Dendritic cell treated with granulocyte-macrophage colony-stimulating factor and Interleukin-4, amounts not matched to agents 40 ng/mL and 50 ng/mL, for 4 days (primary cell): Measurements from ENCODE around the gene FLT1.

Source experiments
- H3K27ac Mint-ChIP-seq: one replicate; pipeline ENCODE4 v1.8.0; 2022; ENCODE audit warnings: mild to moderate bottlenecking, mixed read lengths
- H3K27me3 Mint-ChIP-seq: one replicate; pipeline ENCODE4 v1.8.0; 2022; ENCODE audit warnings: mild to moderate bottlenecking, mixed read lengths
- H3K36me3 Mint-ChIP-seq: one replicate; pipeline ENCODE4 v1.8.0; 2022; ENCODE audit warnings: low read depth, mixed read lengths
- H3K4me1 Mint-ChIP-seq: one replicate; pipeline ENCODE4 v1.8.0; 2022; ENCODE audit warnings: low read depth, mixed read lengths
- H3K4me3 Mint-ChIP-seq: one replicate; pipeline ENCODE4 v1.8.0; 2022; ENCODE audit warnings: mild to moderate bottlenecking, moderate library complexity, mixed read lengths
- H3K9me3 Mint-ChIP-seq: one replicate; pipeline ENCODE4 v1.8.0; 2022; ENCODE audit warnings: mixed read lengths
- intact Hi-C: fragments of 100-400 bp; cut with micrococcal nuclease; formaldehyde crosslinking; loops from one replicate; pipeline ENCODE4 v1.15.0; 2022

FLT1 gene

GRCh38 chr13:28503182-28503967, 8.4 kb upstream of the FLT1 start:
- peaks cover 45% of the 10 kb centered on the region for H3K27me3 Mint-ChIP-seq
- H3K9me3 Mint-ChIP-seq: no peaks in the 10 kb centered on the region
- intact Hi-C loops: no loop called here
- no peak overlapping the region for H3K4me3 Mint-ChIP-seq
- H3K27ac Mint-ChIP-seq: no peak overlapping the region
- H3K36me3 Mint-ChIP-seq: no peaks in the 10 kb centered on the region
- H3K4me1 Mint-ChIP-seq: peaks cover 17% of the 10 kb centered on the region

GRCh38 chr13:28501547-28501946, 6.6 kb upstream of the FLT1 start:
- Mint-ChIP-seq H3K27me3 (peaks cover 52% of the 10 kb centered on the region), H3K36me3 (no peaks in the 10 kb centered on the region), H3K4me3 (no peak overlapping the region), H3K4me1 (peaks cover 18% of the 10 kb centered on the region), H3K27ac (peak overlapping the region; percentile 5), H3K9me3 (no peaks in the 10 kb centered on the region)
- intact Hi-C loops: no loop called here

- no peaks in the 10 kb centered on the region for H3K9me3 Mint-ChIP-seq
- no peak overlapping the region for H3K4me3 Mint-ChIP-seq
- intact Hi-C loops: loop anchor here (5.0 kb wide), 1 partner anchor 33 kb away; no protein-coding TSS in a partner anchor
- H3K4me1 Mint-ChIP-seq: peaks cover 16% of the 10 kb centered on the region
- H3K27me3 Mint-ChIP-seq: peaks cover 67% of the 10 kb centered on the region
- no peak overlapping the region for H3K27ac Mint-ChIP-seq
- H3K36me3 Mint-ChIP-seq: no peaks in the 10 kb centered on the region
These were observed 4.7 kb upstream of the FLT1 start for GRCh38 chr13:28499609-28500008.

- intact Hi-C loops: loop anchor here (5.0 kb wide), 1 partner anchor 34 kb away; no protein-coding TSS in a partner anchor
- peaks cover 24% of the 10 kb centered on the region for H3K4me1 Mint-ChIP-seq
- H3K27me3 Mint-ChIP-seq: peaks cover 67% of the 10 kb centered on the region
- H3K36me3 Mint-ChIP-seq: no peaks in the 10 kb centered on the region
- H3K4me3 Mint-ChIP-seq: no peak overlapping the region
- H3K27ac Mint-ChIP-seq: no peak overlapping the region
- H3K9me3 Mint-ChIP-seq: no peaks in the 10 kb centered on the region
These were observed 3.7 kb upstream of the FLT1 start for GRCh38 chr13:28498481-28499115.

GRCh38 chr13:28497143-28497876, 2.4 kb upstream of the FLT1 start:
- peaks cover 26% of the 10 kb centered on the region for H3K4me1 Mint-ChIP-seq
- peaks cover 70% of the 10 kb centered on the region for H3K27me3 Mint-ChIP-seq
- intact Hi-C loops: loop anchor here (5.0 kb wide), 1 partner anchor 35 kb away; no protein-coding TSS in a partner anchor
- H3K4me3 Mint-ChIP-seq: no peak overlapping the region
- no peaks in the 10 kb centered on the region for H3K9me3 Mint-ChIP-seq
- H3K36me3 Mint-ChIP-seq: no peaks in the 10 kb centered on the region
- H3K27ac Mint-ChIP-seq: no peak overlapping the region

- Mint-ChIP-seq H3K27ac (no peak overlapping the region), H3K4me1 (peaks cover 20% of the 10 kb centered on the region), H3K36me3 (no peaks in the 10 kb centered on the region), H3K9me3 (no peaks in the 10 kb centered on the region), H3K4me3 (no peak overlapping the region), H3K27me3 (peaks cover 71% of the 10 kb centered on the region)
- intact Hi-C loops: loop anchor here (5.0 kb wide), 1 partner anchor 36 kb away; no protein-coding TSS in a partner anchor
These were observed 1.2 kb upstream of the FLT1 start for GRCh38 chr13:28496188-28496564.

GRCh38 chr13:28495538-28496187, 735 bp upstream of the FLT1 start:
- H3K4me3 Mint-ChIP-seq: peak overlapping the region; percentile 77
- intact Hi-C loops: loop anchor here (5.0 kb wide), 1 partner anchor 37 kb away; no protein-coding TSS in a partner anchor

GRCh38 chr13:28494504-28494777, 487 bp downstream of the FLT1 start:
- Mint-ChIP-seq H3K9me3 (no peaks in the 10 kb centered on the region), H3K27ac (peak overlapping the region; percentile 50), H3K4me1 (peaks cover 37% of the 10 kb centered on the region), H3K36me3 (no peaks in the 10 kb centered on the region), H3K27me3 (peaks cover 78% of the 10 kb centered on the region), H3K4me3 (peak overlapping the region; percentile 77)
- intact Hi-C loops: no loop called here

More at GRCh38 chr13:28495538-28496187, 735 bp upstream of the FLT1 start:
- H3K4me1 Mint-ChIP-seq: peaks cover 25% of the 10 kb centered on the region
- H3K27ac Mint-ChIP-seq: no peak overlapping the region
- H3K36me3 Mint-ChIP-seq: no peaks in the 10 kb centered on the region
- H3K9me3 Mint-ChIP-seq: no peaks in the 10 kb centered on the region
- H3K27me3 Mint-ChIP-seq: peaks cover 73% of the 10 kb centered on the region

GRCh38 chr13:28493740-28494503, 1.0 kb downstream of the FLT1 start:
- Mint-ChIP-seq H3K9me3 (no peaks in the 10 kb centered on the region), H3K4me3 (peak overlapping the region; percentile 77), H3K27ac (peak overlapping the region; percentile 50), H3K4me1 (peaks cover 41% of the 10 kb centered on the region), H3K27me3 (peaks cover 79% of the 10 kb centered on the region), H3K36me3 (no peaks in the 10 kb centered on the region)
- intact Hi-C loops: no loop called here

GRCh38 chr13:28492569-28493367, 2.2 kb downstream of the FLT1 start:
- intact Hi-C loops: no loop called here
- H3K36me3 Mint-ChIP-seq: no peaks in the 10 kb centered on the region
- no peaks in the 10 kb centered on the region for H3K9me3 Mint-ChIP-seq
- no peak overlapping the region for H3K27ac Mint-ChIP-seq
- H3K4me3 Mint-ChIP-seq: no peak overlapping the region
- peaks cover 45% of the 10 kb centered on the region for H3K4me1 Mint-ChIP-seq
- peaks cover 79% of the 10 kb centered on the region for H3K27me3 Mint-ChIP-seq

- H3K4me3 Mint-ChIP-seq: no peak overlapping the region
- peaks cover 44% of the 10 kb centered on the region for H3K4me1 Mint-ChIP-seq
- no peaks in the 10 kb centered on the region for H3K36me3 Mint-ChIP-seq
- no peaks in the 10 kb centered on the region for H3K9me3 Mint-ChIP-seq
- H3K27me3 Mint-ChIP-seq: peaks cover 71% of the 10 kb centered on the region
- intact Hi-C loops: no loop called here
- no peak overlapping the region for H3K27ac Mint-ChIP-seq
These were observed 4.9 kb downstream of the FLT1 start for GRCh38 chr13:28490061-28490460.

- Mint-ChIP-seq H3K27me3 (peaks cover 70% of the 10 kb centered on the region), H3K36me3 (no peaks in the 10 kb centered on the region), H3K27ac (no peak overlapping the region), H3K4me3 (no peak overlapping the region), H3K4me1 (peaks cover 44% of the 10 kb centered on the region), H3K9me3 (no peaks in the 10 kb centered on the region)
- intact Hi-C loops: no loop called here
These were observed 5.4 kb downstream of the FLT1 start for GRCh38 chr13:28489524-28489931.
